Smooth muscle cell (in vitro differentiated cells): ENCODE results near the gene RABGAP1L. TPM values are rescaled to one million over a fixed set of nuclear protein-coding genes. Genes with fewer than 3 reads are reported as not detected.
A peak's percentile ranks its signal among the peaks of the same experiment; 100 is the strongest.
"Not testable (repeated sequence)": the region's sequence is repeated elsewhere in the genome, so short reads cannot be mapped to it uniquely, and the experiment has no call there.

Experiments used
- DNase-seq: peaks from one replicate; lab custom pipeline; 2025; ENCODE audit not compliant: unreplicated experiment; lab: John Stamatoyannopoulos, UW
- H2AFZ ChIP-seq: fragments of 200-600 bp; sonication (generic); 2 replicates; pipeline ENCODE4 v1.6.0; 2016; ENCODE audit warnings: antibody characterized with exemption, low read depth, mild to moderate bottlenecking
- H3F3A ChIP-seq: fragments of 200-600 bp; sonication (generic); 2 replicates; pipeline ENCODE4 v1.6.0; 2017; ENCODE audit warnings: antibody characterized with exemption, low read depth
- H3K27ac ChIP-seq: fragments of 200-600 bp; sonication (generic); 2 replicates; pipeline ENCODE4 v1.5.1; 2016; ENCODE audit warnings: low read depth, mild to moderate bottlenecking
- H3K27me3 ChIP-seq: fragments of 200-600 bp; sonication (generic); 2 replicates; pipeline ENCODE4 v1.6.1; 2016; ENCODE audit warnings: low read depth, mild to moderate bottlenecking
- H3K36me3 ChIP-seq: fragments of 200-600 bp; sonication (generic); 2 replicates; pipeline ENCODE4 v1.5.1; 2016; ENCODE audit warnings: low read depth
- H3K4me1 ChIP-seq: fragments of 200-600 bp; sonication (generic); 2 replicates; pipeline ENCODE4 v1.5.1; 2016; ENCODE audit warnings: low read depth
- H3K4me2 ChIP-seq: fragments of 200-600 bp; sonication (generic); 2 replicates; pipeline ENCODE4 v1.6.0; 2016; ENCODE audit warnings: mild to moderate bottlenecking
- H3K4me3 ChIP-seq: fragments of 200-600 bp; sonication (generic); 2 replicates; pipeline ENCODE4 v1.5.1; 2016; ENCODE audit warnings: mild to moderate bottlenecking
- H3K79me2 ChIP-seq: fragments of 200-600 bp; sonication (generic); 2 replicates; pipeline ENCODE4 v1.6.0; 2016; ENCODE audit warnings: low read depth, mild to moderate bottlenecking
- H3K9ac ChIP-seq: fragments of 200-600 bp; sonication (generic); 2 replicates; pipeline ENCODE4 v1.6.0; 2016; ENCODE audit warnings: low read depth
- H3K9me3 ChIP-seq: fragments of 200-600 bp; sonication (generic); replicated peaks from 2 replicates; pipeline ENCODE4 v1.5.1; 2016; ENCODE audit warnings: low read depth
- H4K20me1 ChIP-seq: fragments of 200-600 bp; sonication (generic); 2 replicates; pipeline ENCODE4 v1.6.0; 2016; ENCODE audit warnings: low read depth
- WGBS: methylation state at CpG from one replicate; pipeline ENCODE4 v1.1.7; 2016; ENCODE audit warnings: low lambda C conversion rate; 5-methylcytosine and 5-hydroxymethylcytosine counted together
- polyA plus RNA-seq: library from polyadenylated mRNA; unstranded; fragments of >200 nt; fragmentation: Nextera tagmentation; extraction: Ambion mirVana; gene quantifications from 2 replicates; pipeline ENCODE4 v1.2.1, GENCODE V29; 2016
- total RNA-seq: library from RNA; depleted of rRNA; stranded (reverse); fragments of >200 nt; gene quantifications from 2 replicates; pipeline ENCODE4 v1.2.3, GENCODE V29; 2014
- TF ChIP-seq, protein P1 (sequence below): fragments of 200-600 bp; sonication (generic); IDR thresholded peaks from 2 replicates; pipeline ENCODE4 v1.5.1; 2017; ENCODE audit warnings: borderline replicate concordance, mild to moderate bottlenecking, antibody characterized with exemption; ENCODE audit not compliant: insufficient read depth, poor library complexity, severe bottlenecking

Gene RABGAP1L
- total and polyA plus RNA-seq, 2 experiments from 2014 or later: 4.8 to 24.7 TPM

DNA sequence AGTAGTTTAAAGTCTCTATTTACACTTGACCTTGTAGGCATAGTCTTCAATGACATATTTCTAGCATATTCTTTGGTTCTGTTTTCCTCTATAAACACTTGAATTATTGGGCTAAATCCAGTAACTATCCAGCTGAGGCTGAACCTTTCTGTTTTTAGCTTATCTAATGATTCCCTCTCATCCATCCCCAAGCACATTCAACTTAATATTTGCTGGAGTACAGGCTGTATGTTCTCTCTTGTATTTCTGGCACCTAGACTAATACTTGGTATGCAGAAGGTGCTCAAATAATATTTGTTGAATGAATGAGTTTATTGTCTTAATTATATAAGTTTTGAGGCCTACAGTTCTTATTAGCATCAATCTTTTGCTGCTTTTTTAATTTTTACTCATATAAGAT is 88.7 kb downstream of the RABGAP1L start:
- DNase-seq: no peak
- Histone ChIP-seq H4K20me1 (no peaks in the 10 kb centered on the region), H3K36me3 (no peaks in the 10 kb centered on the region), H3K9me3 (no peaks in the 10 kb centered on the region), H3F3A (no peaks in the 10 kb centered on the region), H2AFZ (no peak overlapping the region), H3K4me1 (no peaks in the 10 kb centered on the region), H3K4me2 (no peak overlapping the region), H3K9ac (no peak overlapping the region), H3K79me2 (no peaks in the 10 kb centered on the region), H3K27me3 (no peaks in the 10 kb centered on the region), H3K27ac (no peak overlapping the region), H3K4me3 (no peak overlapping the region)
- TF ChIP-seq, protein P1, sequence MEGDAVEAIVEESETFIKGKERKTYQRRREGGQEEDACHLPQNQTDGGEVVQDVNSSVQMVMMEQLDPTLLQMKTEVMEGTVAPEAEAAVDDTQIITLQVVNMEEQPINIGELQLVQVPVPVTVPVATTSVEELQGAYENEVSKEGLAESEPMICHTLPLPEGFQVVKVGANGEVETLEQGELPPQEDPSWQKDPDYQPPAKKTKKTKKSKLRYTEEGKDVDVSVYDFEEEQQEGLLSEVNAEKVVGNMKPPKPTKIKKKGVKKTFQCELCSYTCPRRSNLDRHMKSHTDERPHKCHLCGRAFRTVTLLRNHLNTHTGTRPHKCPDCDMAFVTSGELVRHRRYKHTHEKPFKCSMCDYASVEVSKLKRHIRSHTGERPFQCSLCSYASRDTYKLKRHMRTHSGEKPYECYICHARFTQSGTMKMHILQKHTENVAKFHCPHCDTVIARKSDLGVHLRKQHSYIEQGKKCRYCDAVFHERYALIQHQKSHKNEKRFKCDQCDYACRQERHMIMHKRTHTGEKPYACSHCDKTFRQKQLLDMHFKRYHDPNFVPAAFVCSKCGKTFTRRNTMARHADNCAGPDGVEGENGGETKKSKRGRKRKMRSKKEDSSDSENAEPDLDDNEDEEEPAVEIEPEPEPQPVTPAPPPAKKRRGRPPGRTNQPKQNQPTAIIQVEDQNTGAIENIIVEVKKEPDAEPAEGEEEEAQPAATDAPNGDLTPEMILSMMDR: no peak

DNA sequence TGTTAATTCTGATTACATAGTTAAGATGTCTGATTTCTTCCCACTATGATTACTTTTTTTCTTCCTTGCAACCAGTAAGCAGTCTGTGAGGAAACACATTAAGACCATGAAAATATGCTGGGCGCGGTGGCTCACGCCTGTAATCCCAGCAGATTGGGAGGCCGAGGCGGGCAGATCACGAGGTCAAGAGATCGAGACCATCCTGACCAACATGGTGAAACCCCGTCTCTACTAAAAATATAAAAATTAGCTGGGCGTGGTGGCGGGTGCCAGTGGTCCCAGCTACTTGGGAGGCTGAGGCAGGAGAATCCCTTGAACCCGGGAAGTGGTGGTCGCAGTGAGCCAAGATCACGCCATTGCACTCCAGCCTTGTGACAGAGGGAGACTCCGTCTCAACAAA is 97.1 kb downstream of the RABGAP1L start:
- not testable (repeated sequence) for H2AFZ ChIP-seq, H3K27ac ChIP-seq

DNA sequence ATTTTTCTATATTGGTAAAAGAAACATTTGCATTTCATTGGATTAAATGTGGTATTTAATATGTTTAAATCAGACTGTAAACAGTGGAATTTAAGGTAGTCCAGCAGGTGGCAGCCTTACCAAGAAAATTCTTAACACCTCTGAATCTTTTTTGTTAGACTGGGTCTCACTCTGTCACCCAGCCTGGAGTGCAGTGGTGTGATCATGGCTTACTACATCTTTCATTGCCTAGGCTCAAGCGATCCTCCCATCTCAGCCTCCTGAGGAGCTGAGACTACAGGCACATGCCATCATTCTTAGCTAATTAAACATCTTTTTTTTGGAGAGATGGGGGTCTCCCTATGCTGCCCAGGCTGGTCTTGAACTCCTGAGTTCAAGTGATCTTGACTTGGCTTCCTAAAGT is 98.8 kb downstream of the RABGAP1L start:
- TF ChIP-seq, protein P1: peak; percentile 55
- no peak for DNase-seq

More for the DNA sequence above, 97.1 kb downstream of the RABGAP1L start:
- not testable (repeated sequence) for H3K9me3 ChIP-seq, H3K9ac ChIP-seq, H3K27me3 ChIP-seq, H3F3A ChIP-seq, H4K20me1 ChIP-seq, DNase-seq, H3K4me3 ChIP-seq, H3K4me2 ChIP-seq, H3K4me1 ChIP-seq, H3K79me2 ChIP-seq, H3K36me3 ChIP-seq
- 97% methylated on average over 14 of the region's 14 CpGs for WGBS

DNA sequence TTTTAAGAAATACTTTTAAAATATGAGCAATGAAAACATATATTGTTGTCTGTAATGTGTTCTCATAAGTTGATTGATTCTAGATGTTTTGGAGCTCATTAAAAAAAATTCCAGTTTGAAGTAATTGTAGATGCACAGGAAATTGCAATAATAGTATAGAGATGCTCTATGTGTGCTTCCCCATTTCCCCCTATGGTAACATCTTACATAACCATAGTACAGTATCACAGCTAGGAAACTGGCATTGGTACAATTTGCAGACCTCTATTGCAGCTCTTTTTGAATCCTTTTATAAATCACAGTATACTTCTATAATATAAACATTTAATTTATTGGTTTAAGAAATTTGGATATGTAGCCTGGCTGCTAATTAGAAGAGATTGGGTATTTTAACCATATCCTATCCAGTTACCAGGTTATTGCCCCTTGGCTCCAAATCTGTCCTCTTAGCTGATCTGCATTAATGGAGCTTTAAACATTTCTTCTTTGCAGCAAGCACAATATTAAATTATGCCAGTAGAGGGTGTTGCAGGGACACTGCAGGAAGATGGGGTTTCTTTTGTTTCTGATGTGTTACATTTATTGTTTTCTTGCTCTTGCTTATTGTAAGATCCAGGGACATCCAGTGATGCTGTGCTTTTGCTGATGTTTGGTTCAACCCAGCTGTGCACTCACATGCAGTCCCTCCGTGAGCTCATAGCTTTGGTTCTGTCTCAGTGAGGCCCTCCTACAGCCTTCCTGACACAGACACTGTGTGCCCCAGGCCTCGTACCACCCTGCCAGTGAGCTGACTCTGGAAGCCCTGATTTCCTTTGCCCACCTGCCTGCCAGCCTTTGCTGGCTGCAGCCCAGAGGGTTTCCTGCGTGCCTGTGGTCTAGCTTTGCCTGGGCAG is 103.3 kb downstream of the RABGAP1L start:
- Histone ChIP-seq H3K36me3 (no peaks in the 10 kb centered on the region), H3K4me2 (no peak overlapping the region), H2AFZ (no peak overlapping the region), H3K27ac (no peak overlapping the region), H4K20me1 (no peaks in the 10 kb centered on the region), H3F3A (no peaks in the 10 kb centered on the region), H3K79me2 (no peaks in the 10 kb centered on the region), H3K9ac (no peak overlapping the region), H3K27me3 (no peaks in the 10 kb centered on the region), H3K4me1 (no peaks in the 10 kb centered on the region), H3K4me3 (no peak overlapping the region), H3K9me3 (no peaks in the 10 kb centered on the region)
- no peak for DNase-seq
- 82% methylated on average over 3 of the region's 3 CpGs for WGBS
- TF ChIP-seq, protein P1: peak; percentile 63

More for the DNA sequence above, 98.8 kb downstream of the RABGAP1L start:
- Histone ChIP-seq H3K4me1 (no peaks in the 10 kb centered on the region), H3K4me3 (no peak overlapping the region), H3K9me3 (no peaks in the 10 kb centered on the region), H3K9ac (no peak overlapping the region), H3K27ac (no peak overlapping the region), H4K20me1 (no peaks in the 10 kb centered on the region), H2AFZ (no peak overlapping the region), H3K4me2 (no peak overlapping the region), H3F3A (no peaks in the 10 kb centered on the region), H3K36me3 (no peaks in the 10 kb centered on the region), H3K27me3 (no peaks in the 10 kb centered on the region), H3K79me2 (no peaks in the 10 kb centered on the region)
- WGBS: 57% methylated on average over 1 of the region's 1 CpG
